HG03558 (cell line): ENCODE results near the gene PRKRIP1.

Experiments used
- ATAC-seq: cut with Tn5 transposase; IDR thresholded peaks from one replicate; pipeline ENCODE4 v1.9.1; 2021; ENCODE audit warnings: moderate number of reproducible peaks; ENCODE audit not compliant: unreplicated experiment; ENCODE audit errors: extremely low read depth

Gene PRKRIP1

GRCh38 chr7:102427019-102427405, 30.8 kb downstream of the PRKRIP1 start:
- no peak for ATAC-seq

GRCh38 chr7:102429141-102429899, 33.2 kb downstream of the PRKRIP1 start:
- ATAC-seq, result no peak

- ATAC-seq, result no peak
Observed at GRCh38 chr7:102431617-102432298, 35.6 kb downstream of the PRKRIP1 start.

GRCh38 chr7:102432442-102433218, 36.5 kb downstream of the PRKRIP1 start:
- ATAC-seq, result no peak

- ATAC-seq, result no peak
Observed at GRCh38 chr7:102433219-102434038, 37.3 kb downstream of the PRKRIP1 start, which contains the start of gene ORAI2. Gene ORAI2, plus strand, starts transcription at chr7:102433575. Its CDS starts 5,382 bp downstream, at chr7:102438957.

GRCh38 chr7:102434039-102434486, 37.9 kb downstream of the PRKRIP1 start:
- ATAC-seq, result no peak

GRCh38 chr7:102436118-102436517, 40.0 kb downstream of the PRKRIP1 start:
- no peak for ATAC-seq

GRCh38 chr7:102439963-102440795, 44.0 kb downstream of the PRKRIP1 start:
- ATAC-seq, result no peak

GRCh38 chr7:102444961-102445673, 49.0 kb downstream of the PRKRIP1 start:
- peak; percentile 30 for ATAC-seq

GRCh38 chr7:102445674-102446071, 49.5 kb downstream of the PRKRIP1 start:
- no peak for ATAC-seq

- ATAC-seq, result no peak
Observed at GRCh38 chr7:102446387-102447156, 50.4 kb downstream of the PRKRIP1 start.

GRCh38 chr7:102447311-102447710, 51.1 kb downstream of the PRKRIP1 start:
- no peak for ATAC-seq

GRCh38 chr7:102449136-102449535, 53.0 kb downstream of the PRKRIP1 start:
- ATAC-seq, result no peak

GRCh38 chr7:102450242-102450641, 54.1 kb downstream of the PRKRIP1 start:
- ATAC-seq, result no peak

GRCh38 chr7:102451371-102452054, 55.4 kb downstream of the PRKRIP1 start:
- ATAC-seq, result no peak

- ATAC-seq, result no peak
Observed at GRCh38 chr7:102452451-102452850, 56.3 kb downstream of the PRKRIP1 start.

- ATAC-seq, result no peak
Observed at GRCh38 chr7:102453319-102453718, 57.2 kb downstream of the PRKRIP1 start.
